WTC11 (cell line): ENCODE results near the gene CCDC152.

Experiments
- ATF1 ChIP-seq: sonication (generic); formaldehyde crosslinking; IDR thresholded peaks from 2 replicates; pipeline ENCODE4 v1.8.1; 2023; ENCODE audit warnings: mild to moderate bottlenecking, moderate library complexity, missing genetic modification reagents
- CBFB ChIP-seq: sonication (generic); formaldehyde crosslinking; IDR thresholded peaks from 2 replicates; pipeline ENCODE4 v1.8.1; 2022; ENCODE audit warnings: mild to moderate bottlenecking, low read depth, missing genetic modification reagents
- ELF4 ChIP-seq: sonication (generic); formaldehyde crosslinking; IDR thresholded peaks from 2 replicates; pipeline ENCODE4 v1.8.1; 2022; ENCODE audit warnings: low read depth, mild to moderate bottlenecking, moderate library complexity, missing genetic modification reagents
- JUN ChIP-seq: sonication (generic); formaldehyde crosslinking; IDR thresholded peaks from 2 replicates; pipeline ENCODE4 v1.8.0; 2023; ENCODE audit warnings: mild to moderate bottlenecking, missing genetic modification reagents
- MYBL2 ChIP-seq: sonication (generic); formaldehyde crosslinking; IDR thresholded peaks from 2 replicates; pipeline ENCODE4 v1.8.1; 2023; ENCODE audit warnings: mild to moderate bottlenecking, moderate library complexity, missing genetic modification reagents
- TF ChIP-seq, protein P1 (sequence below): sonication (generic); formaldehyde crosslinking; IDR thresholded peaks from 2 replicates; pipeline ENCODE4 v1.8.0; 2023; ENCODE audit warnings: missing genetic modification reagents, mild to moderate bottlenecking, borderline replicate concordance
- TF ChIP-seq, protein P2 (sequence below): sonication (generic); formaldehyde crosslinking; IDR thresholded peaks from 2 replicates; pipeline ENCODE4 v1.8.0; 2022; ENCODE audit warnings: missing genetic modification reagents
- TF ChIP-seq, protein P3 (sequence below): sonication (generic); formaldehyde crosslinking; IDR thresholded peaks from 2 replicates; pipeline ENCODE4 v1.8.1; 2023; ENCODE audit warnings: mild to moderate bottlenecking, missing genetic modification reagents, moderate library complexity
- TF ChIP-seq, protein P4 (sequence below): fragments of 200-600 bp; IDR thresholded peaks from 2 replicates; pipeline ENCODE4 v1.8.0; 2022; ENCODE audit warnings: antibody characterized with exemption

DNA sequence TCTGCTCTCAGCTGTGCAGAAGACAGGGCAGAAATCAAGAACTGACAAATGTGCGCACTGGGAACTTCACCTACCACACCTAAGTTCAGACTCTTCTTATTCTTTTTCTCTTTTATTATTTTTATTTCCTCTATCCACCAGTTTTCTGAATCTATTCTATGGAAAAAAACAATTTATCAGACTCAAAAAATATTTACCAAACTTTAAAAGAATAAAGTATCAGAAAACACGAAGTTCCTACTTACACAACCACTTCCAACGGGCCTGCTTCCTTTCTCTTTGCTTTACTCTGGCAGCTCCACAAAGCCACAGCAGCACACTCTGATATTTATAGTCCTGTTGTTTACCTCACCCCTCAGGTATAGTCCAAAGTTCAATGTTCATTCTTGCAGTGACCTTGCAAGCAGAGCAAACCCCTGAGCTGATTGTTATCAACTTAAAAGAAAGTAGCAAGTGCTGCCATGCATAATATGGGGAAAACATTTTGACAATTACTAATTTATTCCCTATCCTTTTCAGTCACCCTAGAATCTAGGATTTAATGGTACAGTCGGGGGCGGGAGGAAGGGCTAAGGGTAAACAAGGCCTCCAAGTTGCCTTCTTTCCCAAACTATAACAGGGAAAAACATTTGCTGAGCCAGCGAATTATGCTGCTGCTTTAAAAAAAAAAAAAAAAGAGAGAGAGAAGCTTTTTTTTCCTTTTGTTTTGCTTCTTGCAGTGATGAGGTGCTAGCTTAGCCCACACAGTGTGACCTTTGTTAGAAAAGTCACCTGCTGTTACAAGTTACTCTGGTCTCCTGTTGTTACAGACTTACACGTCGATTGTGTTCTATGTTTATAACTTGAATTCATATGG lies 55.2 kb downstream of the CCDC152 start, which contains the start of gene SELENOP:
- TF ChIP-seq ATF1 (CRISPR knock-in tag) (no peak), CBFB (CRISPR knock-in tag) (no peak), JUN (CRISPR knock-in tag) (no peak), ELF4 (CRISPR knock-in tag) (no peak), MYBL2 (CRISPR knock-in tag) (no peak)
- TF ChIP-seq, protein P1, sequence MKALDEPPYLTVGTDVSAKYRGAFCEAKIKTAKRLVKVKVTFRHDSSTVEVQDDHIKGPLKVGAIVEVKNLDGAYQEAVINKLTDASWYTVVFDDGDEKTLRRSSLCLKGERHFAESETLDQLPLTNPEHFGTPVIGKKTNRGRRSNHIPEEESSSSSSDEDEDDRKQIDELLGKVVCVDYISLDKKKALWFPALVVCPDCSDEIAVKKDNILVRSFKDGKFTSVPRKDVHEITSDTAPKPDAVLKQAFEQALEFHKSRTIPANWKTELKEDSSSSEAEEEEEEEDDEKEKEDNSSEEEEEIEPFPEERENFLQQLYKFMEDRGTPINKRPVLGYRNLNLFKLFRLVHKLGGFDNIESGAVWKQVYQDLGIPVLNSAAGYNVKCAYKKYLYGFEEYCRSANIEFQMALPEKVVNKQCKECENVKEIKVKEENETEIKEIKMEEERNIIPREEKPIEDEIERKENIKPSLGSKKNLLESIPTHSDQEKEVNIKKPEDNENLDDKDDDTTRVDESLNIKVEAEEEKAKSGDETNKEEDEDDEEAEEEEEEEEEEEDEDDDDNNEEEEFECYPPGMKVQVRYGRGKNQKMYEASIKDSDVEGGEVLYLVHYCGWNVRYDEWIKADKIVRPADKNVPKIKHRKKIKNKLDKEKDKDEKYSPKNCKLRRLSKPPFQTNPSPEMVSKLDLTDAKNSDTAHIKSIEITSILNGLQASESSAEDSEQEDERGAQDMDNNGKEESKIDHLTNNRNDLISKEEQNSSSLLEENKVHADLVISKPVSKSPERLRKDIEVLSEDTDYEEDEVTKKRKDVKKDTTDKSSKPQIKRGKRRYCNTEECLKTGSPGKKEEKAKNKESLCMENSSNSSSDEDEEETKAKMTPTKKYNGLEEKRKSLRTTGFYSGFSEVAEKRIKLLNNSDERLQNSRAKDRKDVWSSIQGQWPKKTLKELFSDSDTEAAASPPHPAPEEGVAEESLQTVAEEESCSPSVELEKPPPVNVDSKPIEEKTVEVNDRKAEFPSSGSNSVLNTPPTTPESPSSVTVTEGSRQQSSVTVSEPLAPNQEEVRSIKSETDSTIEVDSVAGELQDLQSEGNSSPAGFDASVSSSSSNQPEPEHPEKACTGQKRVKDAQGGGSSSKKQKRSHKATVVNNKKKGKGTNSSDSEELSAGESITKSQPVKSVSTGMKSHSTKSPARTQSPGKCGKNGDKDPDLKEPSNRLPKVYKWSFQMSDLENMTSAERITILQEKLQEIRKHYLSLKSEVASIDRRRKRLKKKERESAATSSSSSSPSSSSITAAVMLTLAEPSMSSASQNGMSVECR (CRISPR knock-in tag) = no peak
- TF ChIP-seq, protein P2, sequence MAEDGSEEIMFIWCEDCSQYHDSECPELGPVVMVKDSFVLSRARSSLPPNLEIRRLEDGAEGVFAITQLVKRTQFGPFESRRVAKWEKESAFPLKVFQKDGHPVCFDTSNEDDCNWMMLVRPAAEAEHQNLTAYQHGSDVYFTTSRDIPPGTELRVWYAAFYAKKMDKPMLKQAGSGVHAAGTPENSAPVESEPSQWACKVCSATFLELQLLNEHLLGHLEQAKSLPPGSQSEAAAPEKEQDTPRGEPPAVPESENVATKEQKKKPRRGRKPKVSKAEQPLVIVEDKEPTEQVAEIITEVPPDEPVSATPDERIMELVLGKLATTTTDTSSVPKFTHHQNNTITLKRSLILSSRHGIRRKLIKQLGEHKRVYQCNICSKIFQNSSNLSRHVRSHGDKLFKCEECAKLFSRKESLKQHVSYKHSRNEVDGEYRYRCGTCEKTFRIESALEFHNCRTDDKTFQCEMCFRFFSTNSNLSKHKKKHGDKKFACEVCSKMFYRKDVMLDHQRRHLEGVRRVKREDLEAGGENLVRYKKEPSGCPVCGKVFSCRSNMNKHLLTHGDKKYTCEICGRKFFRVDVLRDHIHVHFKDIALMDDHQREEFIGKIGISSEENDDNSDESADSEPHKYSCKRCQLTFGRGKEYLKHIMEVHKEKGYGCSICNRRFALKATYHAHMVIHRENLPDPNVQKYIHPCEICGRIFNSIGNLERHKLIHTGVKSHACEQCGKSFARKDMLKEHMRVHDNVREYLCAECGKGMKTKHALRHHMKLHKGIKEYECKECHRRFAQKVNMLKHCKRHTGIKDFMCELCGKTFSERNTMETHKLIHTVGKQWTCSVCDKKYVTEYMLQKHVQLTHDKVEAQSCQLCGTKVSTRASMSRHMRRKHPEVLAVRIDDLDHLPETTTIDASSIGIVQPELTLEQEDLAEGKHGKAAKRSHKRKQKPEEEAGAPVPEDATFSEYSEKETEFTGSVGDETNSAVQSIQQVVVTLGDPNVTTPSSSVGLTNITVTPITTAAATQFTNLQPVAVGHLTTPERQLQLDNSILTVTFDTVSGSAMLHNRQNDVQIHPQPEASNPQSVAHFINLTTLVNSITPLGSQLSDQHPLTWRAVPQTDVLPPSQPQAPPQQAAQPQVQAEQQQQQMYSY (CRISPR knock-in tag) = no peak
- TF ChIP-seq, protein P3, sequence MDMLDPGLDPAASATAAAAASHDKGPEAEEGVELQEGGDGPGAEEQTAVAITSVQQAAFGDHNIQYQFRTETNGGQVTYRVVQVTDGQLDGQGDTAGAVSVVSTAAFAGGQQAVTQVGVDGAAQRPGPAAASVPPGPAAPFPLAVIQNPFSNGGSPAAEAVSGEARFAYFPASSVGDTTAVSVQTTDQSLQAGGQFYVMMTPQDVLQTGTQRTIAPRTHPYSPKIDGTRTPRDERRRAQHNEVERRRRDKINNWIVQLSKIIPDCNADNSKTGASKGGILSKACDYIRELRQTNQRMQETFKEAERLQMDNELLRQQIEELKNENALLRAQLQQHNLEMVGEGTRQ = no peak
- TF ChIP-seq, protein P4, sequence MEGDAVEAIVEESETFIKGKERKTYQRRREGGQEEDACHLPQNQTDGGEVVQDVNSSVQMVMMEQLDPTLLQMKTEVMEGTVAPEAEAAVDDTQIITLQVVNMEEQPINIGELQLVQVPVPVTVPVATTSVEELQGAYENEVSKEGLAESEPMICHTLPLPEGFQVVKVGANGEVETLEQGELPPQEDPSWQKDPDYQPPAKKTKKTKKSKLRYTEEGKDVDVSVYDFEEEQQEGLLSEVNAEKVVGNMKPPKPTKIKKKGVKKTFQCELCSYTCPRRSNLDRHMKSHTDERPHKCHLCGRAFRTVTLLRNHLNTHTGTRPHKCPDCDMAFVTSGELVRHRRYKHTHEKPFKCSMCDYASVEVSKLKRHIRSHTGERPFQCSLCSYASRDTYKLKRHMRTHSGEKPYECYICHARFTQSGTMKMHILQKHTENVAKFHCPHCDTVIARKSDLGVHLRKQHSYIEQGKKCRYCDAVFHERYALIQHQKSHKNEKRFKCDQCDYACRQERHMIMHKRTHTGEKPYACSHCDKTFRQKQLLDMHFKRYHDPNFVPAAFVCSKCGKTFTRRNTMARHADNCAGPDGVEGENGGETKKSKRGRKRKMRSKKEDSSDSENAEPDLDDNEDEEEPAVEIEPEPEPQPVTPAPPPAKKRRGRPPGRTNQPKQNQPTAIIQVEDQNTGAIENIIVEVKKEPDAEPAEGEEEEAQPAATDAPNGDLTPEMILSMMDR = no peak
